ENCODE results near the gene CCDC40. TPM values are rescaled to one million over a fixed set of nuclear protein-coding genes. Genes with fewer than 3 reads are reported as not detected.

Gene CCDC40
- polyA plus RNA-seq, 4 donors = 0.45 to 3.8 (median 1.0) TPM

DNA sequence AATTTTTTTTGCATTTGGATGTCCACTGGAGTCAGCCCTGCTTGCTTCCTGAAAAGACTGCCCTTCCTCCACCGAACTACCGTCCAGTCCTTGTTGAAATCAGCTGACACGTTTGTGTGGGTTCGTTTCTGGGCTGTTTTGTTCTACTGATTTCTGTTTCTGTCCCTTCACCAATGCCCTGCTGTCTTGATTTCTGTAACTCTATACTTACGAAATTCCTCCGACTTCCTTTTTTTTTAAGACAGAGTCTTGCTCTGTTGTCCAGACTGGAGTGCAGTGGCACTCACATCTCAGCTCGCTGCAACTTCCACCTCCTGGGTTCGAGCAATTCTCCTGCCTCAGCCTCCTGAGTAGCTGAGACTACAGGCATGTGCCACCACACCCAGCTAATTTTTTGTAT lies 56.5 kb downstream of the CCDC40 start:
- no peak for FAIRE-seq
- no peak overlapping the region for H3K27ac ChIP-seq (ENCODE audit: low read depth in 1 of 3, low read length in 2 of 3)

DNA sequence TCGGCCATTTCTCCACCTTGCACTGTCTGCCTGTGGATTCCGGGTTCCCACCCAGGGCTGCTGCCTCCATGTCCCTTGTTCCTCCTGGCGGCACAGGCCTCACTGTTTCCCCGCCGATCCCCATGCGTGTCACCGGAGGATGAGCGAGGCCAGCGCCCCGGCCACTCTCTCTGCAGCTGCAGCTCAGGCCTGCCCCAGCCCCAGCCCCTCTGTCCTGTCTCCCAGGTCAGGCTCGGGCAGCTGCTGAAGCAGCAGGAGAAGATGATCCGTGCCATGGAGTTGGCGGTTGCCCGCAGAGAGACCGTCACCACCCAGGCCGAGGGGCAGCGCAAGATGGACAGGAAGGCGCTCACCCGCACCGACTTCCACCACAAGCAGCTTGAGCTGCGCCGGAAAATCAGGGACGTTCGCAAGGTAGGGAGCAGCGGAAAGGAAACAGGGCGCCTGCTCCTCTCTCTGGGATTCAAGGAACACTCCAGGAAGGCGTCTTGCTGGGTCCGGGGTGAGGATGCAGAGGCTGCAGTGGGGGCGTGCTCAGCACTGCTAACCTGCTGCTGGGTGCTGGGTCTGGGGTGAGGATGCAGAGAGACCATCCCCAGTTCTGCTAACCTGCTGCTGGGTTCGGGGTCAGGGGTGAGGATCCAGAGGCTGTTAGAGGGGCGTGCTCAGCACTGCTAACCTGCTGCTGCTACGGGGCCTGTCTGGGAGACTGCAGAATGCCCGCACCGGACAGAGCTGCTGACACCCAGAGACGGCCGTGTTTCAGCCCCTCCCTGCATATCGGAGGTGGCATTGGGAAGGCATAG lies 58.8 kb downstream of the CCDC40 start:
- FAIRE-seq (no peak), DNase-seq (no peak)
- H3K4me3 ChIP-seq (ENCODE audit: low read depth in 1 of 3, low read length in 3 of 3) = no peak overlapping the region
- H3K27me3 ChIP-seq (ENCODE audit: control insufficient read depth in 3 of 3, insufficient read depth in 3 of 3, low read length in 3 of 3) = peaks cover 0 to 1% (median 0%) of the 10 kb centered on the region in 3 donors
- no peaks in the 10 kb centered on the region for H3K4me1 ChIP-seq (ENCODE audit: control insufficient read depth in 3 of 3, insufficient read depth in 2 of 3, low read depth in 1 of 3, low read length in 2 of 3)
- H3K36me3 ChIP-seq (ENCODE audit: control insufficient read depth in 3 of 3, insufficient read depth in 2 of 3, low read depth in 1 of 3, low read length in 3 of 3) = no peaks in the 10 kb centered on the region
- WGBS, 3 donors = 87 to 93% (median 90%) methylated on average over 37 of the region's 37 CpGs
- H3K27ac ChIP-seq (ENCODE audit: low read depth in 1 of 3, low read length in 2 of 3) = no peak overlapping the region
- no peaks in the 10 kb centered on the region for H3K9me3 ChIP-seq (ENCODE audit: control insufficient read depth in 2 of 2, insufficient read depth in 1 of 2, low read depth in 1 of 2, low read length in 1 of 2)

More for the DNA sequence above, 56.5 kb downstream of the CCDC40 start:
- no peak for DNase-seq
- Histone ChIP-seq H3K27me3 (ENCODE audit: control insufficient read depth in 3 of 3, insufficient read depth in 3 of 3, low read length in 3 of 3) (no peaks in the 10 kb centered on the region), H3K9me3 (ENCODE audit: control insufficient read depth in 2 of 2, insufficient read depth in 1 of 2, low read depth in 1 of 2, low read length in 1 of 2) (no peaks in the 10 kb centered on the region), H3K4me3 (ENCODE audit: low read depth in 1 of 3, low read length in 3 of 3) (no peak overlapping the region), H3K36me3 (ENCODE audit: control insufficient read depth in 3 of 3, insufficient read depth in 2 of 3, low read depth in 1 of 3, low read length in 3 of 3) (peaks cover 0 to 2% (median 0%) of the 10 kb centered on the region in 3 donors), H3K4me1 (ENCODE audit: control insufficient read depth in 3 of 3, insufficient read depth in 2 of 3, low read depth in 1 of 3, low read length in 2 of 3) (no peaks in the 10 kb centered on the region)
- WGBS, 3 donors = 68 to 80% (median 71%) methylated on average over 8 of the region's 8 CpGs

DNA sequence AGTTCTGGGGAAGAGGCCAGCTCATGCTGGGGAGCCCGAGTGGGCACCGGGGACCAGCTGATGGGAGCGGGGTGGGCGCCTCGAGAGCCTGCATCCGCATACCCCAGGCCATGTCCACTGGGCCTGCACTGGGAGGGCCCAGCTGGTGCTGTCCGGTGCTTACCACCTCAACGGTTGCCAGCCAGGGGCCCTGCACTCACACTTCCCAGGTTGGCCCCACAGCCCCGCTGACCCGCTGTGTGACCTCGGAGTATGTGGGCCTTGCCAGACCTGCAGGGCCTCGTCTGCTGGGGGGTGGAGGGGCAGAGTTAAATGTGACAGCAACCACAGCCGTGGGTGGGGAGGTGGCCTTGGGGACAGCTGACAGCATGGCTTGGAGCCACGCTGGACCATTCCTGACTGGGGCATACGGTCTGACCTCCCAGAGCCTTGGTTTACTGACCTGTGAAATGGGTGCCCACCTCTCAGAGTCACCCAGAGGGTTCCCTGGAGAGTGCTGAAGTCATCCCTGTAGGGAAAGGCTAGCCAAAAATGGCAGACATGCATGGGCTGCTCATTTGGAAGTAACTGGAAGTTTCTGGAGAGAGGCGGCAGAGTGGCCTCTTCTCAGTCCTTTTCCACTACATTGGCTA lies 59.5 kb downstream of the CCDC40 start:
- DNase-seq = no peak
- Histone ChIP-seq H3K4me3 (ENCODE audit: low read depth in 1 of 3, low read length in 3 of 3) (no peak overlapping the region), H3K4me1 (ENCODE audit: control insufficient read depth in 3 of 3, insufficient read depth in 2 of 3, low read depth in 1 of 3, low read length in 2 of 3) (no peaks in the 10 kb centered on the region), H3K27me3 (ENCODE audit: control insufficient read depth in 3 of 3, insufficient read depth in 3 of 3, low read length in 3 of 3) (peaks cover 0 to 2% (median 0%) of the 10 kb centered on the region in 3 donors), H3K9me3 (ENCODE audit: control insufficient read depth in 2 of 2, insufficient read depth in 1 of 2, low read depth in 1 of 2, low read length in 1 of 2) (no peaks in the 10 kb centered on the region), H3K36me3 (ENCODE audit: control insufficient read depth in 3 of 3, insufficient read depth in 2 of 3, low read depth in 1 of 3, low read length in 3 of 3) (no peaks in the 10 kb centered on the region), H3K27ac (ENCODE audit: low read depth in 1 of 3, low read length in 2 of 3) (no peak overlapping the region)
- 79 to 86% (median 84%) methylated on average over 14 to 16 of the region's 16 CpGs for WGBS, 3 donors
- FAIRE-seq = no peak

DNA sequence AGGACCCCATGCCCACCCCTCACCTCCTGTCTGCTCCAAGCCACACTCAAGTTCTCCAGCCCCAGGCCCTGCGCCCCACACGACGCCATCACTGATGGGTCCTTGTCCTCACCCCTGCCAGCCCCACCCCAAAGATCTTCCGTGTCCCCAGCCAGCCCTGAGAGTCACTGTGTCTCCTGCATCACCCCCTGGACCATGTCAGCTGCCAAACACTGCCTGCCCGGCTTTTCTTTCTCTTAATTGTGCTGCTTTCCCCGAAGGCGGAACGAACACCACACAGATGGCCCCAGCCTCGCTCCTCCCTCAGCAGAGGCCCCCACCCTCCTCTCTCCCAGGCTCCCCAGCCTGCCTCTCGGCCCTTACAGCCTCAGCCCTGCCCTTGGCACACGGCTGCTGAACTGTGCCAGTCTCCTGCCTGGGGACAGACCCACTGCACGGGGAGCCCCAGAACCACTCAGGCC lies 60.1 kb downstream of the CCDC40 start:
- Histone ChIP-seq H3K27ac (ENCODE audit: low read depth in 1 of 3, low read length in 2 of 3) (no peak overlapping the region), H3K4me1 (ENCODE audit: control insufficient read depth in 3 of 3, insufficient read depth in 2 of 3, low read depth in 1 of 3, low read length in 2 of 3) (no peaks in the 10 kb centered on the region), H3K4me3 (ENCODE audit: low read depth in 1 of 3, low read length in 3 of 3) (no peak overlapping the region), H3K27me3 (ENCODE audit: control insufficient read depth in 3 of 3, insufficient read depth in 3 of 3, low read length in 3 of 3) (peaks cover 0 to 2% (median 0%) of the 10 kb centered on the region in 3 donors), H3K9me3 (ENCODE audit: control insufficient read depth in 2 of 2, insufficient read depth in 1 of 2, low read depth in 1 of 2, low read length in 1 of 2) (no peaks in the 10 kb centered on the region), H3K36me3 (ENCODE audit: control insufficient read depth in 3 of 3, insufficient read depth in 2 of 3, low read depth in 1 of 3, low read length in 3 of 3) (no peaks in the 10 kb centered on the region)
- no peak for FAIRE-seq
- 75 to 77% (median 75%) methylated on average over 12 of the region's 12 CpGs for WGBS, 3 donors
- DNase-seq = no peak

DNA sequence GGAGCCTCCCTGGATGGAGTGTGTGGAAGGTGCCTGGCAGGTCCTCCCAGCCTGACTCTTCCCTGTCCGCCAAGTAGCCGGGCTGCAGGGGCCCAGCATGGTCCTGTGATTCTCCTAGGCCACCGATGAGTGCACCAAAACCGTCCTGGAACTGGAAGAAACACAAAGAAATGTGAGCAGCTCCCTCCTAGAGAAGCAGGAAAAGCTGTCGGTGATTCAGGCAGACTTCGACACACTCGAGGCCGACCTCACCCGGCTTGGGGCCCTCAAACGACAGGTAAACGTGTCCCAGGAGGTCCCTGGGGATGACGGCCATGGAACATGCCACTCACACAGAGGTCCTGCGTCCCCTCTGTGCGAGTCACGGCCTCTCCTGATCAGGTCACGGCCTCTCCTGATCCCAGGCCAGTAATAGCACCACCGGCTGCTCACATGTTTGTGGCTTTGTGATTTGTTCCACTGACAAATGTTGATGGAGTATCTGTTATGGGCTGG lies 60.7 kb downstream of the CCDC40 start:
- FAIRE-seq (no peak), DNase-seq (no peak)
- H3K36me3 ChIP-seq (ENCODE audit: control insufficient read depth in 3 of 3, insufficient read depth in 2 of 3, low read depth in 1 of 3, low read length in 3 of 3) = no peaks in the 10 kb centered on the region
- peaks cover 0 to 2% (median 0%) of the 10 kb centered on the region in 3 donors for H3K27me3 ChIP-seq (ENCODE audit: control insufficient read depth in 3 of 3, insufficient read depth in 3 of 3, low read length in 3 of 3)
- no peaks in the 10 kb centered on the region for H3K9me3 ChIP-seq (ENCODE audit: control insufficient read depth in 2 of 2, insufficient read depth in 1 of 2, low read depth in 1 of 2, low read length in 1 of 2)
- no peak overlapping the region for H3K27ac ChIP-seq (ENCODE audit: low read depth in 1 of 3, low read length in 2 of 3)
- H3K4me3 ChIP-seq (ENCODE audit: low read depth in 1 of 3, low read length in 3 of 3) = no peak overlapping the region
- H3K4me1 ChIP-seq (ENCODE audit: control insufficient read depth in 3 of 3, insufficient read depth in 2 of 3, low read depth in 1 of 3, low read length in 2 of 3) = peaks cover 0 to 2% (median 0%) of the 10 kb centered on the region in 3 donors
- 82 to 87% (median 87%) methylated on average over 17 of the region's 17 CpGs for WGBS, 3 donors

DNA sequence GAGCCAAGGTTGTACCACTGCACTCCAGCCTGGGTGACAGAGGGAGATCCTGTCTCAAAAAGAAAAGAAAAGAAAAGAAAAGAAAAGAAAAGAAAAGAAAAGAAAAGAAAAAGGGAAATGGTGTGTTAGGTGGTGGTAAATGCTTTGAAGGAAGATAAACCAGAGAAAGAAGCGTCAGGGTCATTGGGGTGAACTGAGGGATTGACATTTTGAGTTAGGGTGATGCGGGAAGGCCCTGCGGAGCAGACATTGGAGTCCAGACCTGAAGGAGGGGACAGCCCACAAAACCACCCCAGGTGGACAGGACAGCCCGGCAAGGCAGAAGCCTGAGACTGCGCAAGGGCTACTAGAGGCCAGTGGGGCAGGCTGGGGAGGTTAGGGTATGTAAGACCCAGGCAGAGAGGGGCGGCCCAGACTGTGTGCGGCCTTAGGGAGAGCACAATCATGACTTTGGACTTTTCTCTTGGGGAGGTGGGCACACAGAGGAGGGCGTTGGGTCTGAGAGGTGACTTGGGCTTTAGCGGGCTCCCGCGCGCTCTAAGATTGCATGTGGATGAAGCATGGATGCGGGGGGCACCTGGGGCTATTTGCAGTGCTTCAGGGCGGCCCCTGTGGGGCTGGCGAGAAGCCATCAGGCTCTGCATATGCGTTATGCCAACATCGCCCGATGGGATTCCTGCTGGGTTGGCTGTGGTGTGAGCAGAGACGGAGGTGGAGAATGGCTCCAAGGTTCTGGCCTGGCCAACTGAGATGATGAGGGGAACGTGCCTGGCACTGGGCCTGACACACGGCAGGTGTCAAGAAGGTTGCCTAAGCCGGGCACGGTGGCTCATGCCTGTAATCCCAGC lies 61.6 kb downstream of the CCDC40 start:
- Histone ChIP-seq H3K4me1 (ENCODE audit: control insufficient read depth in 3 of 3, insufficient read depth in 2 of 3, low read depth in 1 of 3, low read length in 2 of 3) (peaks cover 0 to 3% (median 0%) of the 10 kb centered on the region in 3 donors), H3K9me3 (ENCODE audit: control insufficient read depth in 2 of 2, insufficient read depth in 1 of 2, low read depth in 1 of 2, low read length in 1 of 2) (no peaks in the 10 kb centered on the region), H3K27me3 (ENCODE audit: control insufficient read depth in 3 of 3, insufficient read depth in 3 of 3, low read length in 3 of 3) (peaks cover 0 to 2% (median 0%) of the 10 kb centered on the region in 3 donors), H3K36me3 (ENCODE audit: control insufficient read depth in 3 of 3, insufficient read depth in 2 of 3, low read depth in 1 of 3, low read length in 3 of 3) (no peaks in the 10 kb centered on the region), H3K4me3 (ENCODE audit: low read depth in 1 of 3, low read length in 3 of 3) (no peak overlapping the region), H3K27ac (ENCODE audit: low read depth in 1 of 3, low read length in 2 of 3) (no peak overlapping the region)
- DNase-seq = no peak
- 84 to 90% (median 89%) methylated on average over 23 of the region's 23 CpGs for WGBS, 3 donors
- FAIRE-seq = no peak

DNA sequence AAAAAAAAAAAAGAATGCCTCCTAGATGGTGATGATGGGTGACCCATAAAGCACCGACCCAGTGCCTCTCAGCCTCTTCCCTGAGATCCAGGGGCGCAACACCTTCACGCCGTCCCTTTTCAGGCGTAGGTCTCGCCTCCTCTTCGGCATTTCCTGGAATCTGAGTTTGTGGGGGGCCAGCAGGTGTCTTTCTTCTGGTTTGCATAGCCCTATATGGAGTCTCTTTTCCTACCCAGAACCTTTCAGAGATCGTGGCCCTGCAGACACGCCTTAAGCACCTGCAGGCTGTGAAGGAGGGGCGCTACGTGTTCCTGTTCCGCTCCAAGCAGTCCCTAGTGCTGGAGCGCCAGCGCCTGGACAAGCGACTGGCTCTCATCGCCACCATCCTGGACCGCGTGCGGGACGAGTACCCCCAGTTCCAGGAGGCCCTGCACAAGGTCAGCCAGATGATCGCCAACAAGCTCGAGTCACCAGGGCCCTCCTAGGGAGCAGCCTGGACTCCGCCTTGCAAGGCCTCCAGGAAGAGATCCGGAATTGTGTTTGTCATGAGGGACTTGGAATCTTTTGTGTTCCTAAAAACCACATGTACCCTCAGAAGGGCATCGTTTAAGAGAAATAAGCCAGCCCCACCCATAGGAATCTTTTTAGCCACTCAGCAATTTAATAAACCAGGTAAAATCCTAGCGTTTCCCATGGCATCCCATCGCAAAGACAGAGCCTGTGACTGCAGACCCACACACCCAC lies 63.0 kb downstream of the CCDC40 start:
- Histone ChIP-seq H3K27ac (ENCODE audit: low read depth in 1 of 3, low read length in 2 of 3) (no peak overlapping the region), H3K9me3 (ENCODE audit: control insufficient read depth in 2 of 2, insufficient read depth in 1 of 2, low read depth in 1 of 2, low read length in 1 of 2) (no peaks in the 10 kb centered on the region), H3K27me3 (ENCODE audit: control insufficient read depth in 3 of 3, insufficient read depth in 3 of 3, low read length in 3 of 3) (peaks cover 0 to 2% (median 0%) of the 10 kb centered on the region in 3 donors), H3K4me3 (ENCODE audit: low read depth in 1 of 3, low read length in 3 of 3) (no peak overlapping the region), H3K4me1 (ENCODE audit: control insufficient read depth in 3 of 3, insufficient read depth in 2 of 3, low read depth in 1 of 3, low read length in 2 of 3) (peaks cover 0 to 3% (median 3%) of the 10 kb centered on the region in 3 donors), H3K36me3 (ENCODE audit: control insufficient read depth in 3 of 3, insufficient read depth in 2 of 3, low read depth in 1 of 3, low read length in 3 of 3) (no peaks in the 10 kb centered on the region)
- 80 to 87% (median 83%) methylated on average over 27 of the region's 27 CpGs for WGBS, 3 donors
- no peak for DNase-seq
- FAIRE-seq = no peak

All from small intestine (tissue), 7 donors.